VCaP (cell line): Measurements from ENCODE around the gene SCAPER.

Source experiments
- H3K27ac ChIP-seq: fragments of 450-650 bp; 2 replicates; pipeline ENCODE4 v1.5.1; 2017
- TF ChIP-seq, protein P1 (sequence below): fragments of 450-650 bp; conservative IDR thresholded peaks from 2 replicates; pipeline ENCODE4 v1.5.1; 2017; ENCODE audit warnings: mild to moderate bottlenecking, moderate library complexity

The SCAPER gene

DNA sequence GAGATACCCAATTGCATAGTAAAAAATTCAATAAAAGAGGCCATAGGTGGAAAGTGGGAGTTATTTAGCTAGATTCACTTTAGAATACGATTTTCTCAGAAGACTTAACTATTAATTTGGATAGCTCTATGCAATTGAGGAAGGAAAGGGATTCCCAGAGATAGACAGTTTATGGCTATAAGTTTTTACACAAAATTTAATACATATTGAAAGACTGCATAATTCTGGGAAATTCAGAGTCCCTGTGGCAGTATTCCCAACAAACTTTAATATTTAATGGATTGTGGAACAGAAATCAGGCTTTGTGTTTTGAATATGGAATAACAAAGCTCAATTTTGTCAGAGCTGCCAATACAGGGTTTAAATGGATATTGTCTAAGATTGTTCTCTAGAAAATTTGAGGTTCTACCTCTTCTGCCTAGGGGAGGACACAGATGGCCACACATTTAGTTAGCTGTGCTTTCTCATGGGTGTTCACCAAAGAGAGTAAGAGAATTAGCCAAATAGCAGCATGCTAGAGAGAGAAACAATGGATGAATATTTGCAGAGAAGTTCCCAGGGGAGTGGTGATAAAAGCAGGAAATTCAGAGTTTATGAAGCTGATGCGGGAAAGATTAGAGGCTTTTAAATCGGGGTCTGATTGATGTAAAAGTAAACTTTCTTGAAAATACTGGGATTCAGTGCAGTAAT lies 560.1 kb downstream of the SCAPER start:
- H3K27ac ChIP-seq, result no peak overlapping the region
- TF ChIP-seq, protein P1, sequence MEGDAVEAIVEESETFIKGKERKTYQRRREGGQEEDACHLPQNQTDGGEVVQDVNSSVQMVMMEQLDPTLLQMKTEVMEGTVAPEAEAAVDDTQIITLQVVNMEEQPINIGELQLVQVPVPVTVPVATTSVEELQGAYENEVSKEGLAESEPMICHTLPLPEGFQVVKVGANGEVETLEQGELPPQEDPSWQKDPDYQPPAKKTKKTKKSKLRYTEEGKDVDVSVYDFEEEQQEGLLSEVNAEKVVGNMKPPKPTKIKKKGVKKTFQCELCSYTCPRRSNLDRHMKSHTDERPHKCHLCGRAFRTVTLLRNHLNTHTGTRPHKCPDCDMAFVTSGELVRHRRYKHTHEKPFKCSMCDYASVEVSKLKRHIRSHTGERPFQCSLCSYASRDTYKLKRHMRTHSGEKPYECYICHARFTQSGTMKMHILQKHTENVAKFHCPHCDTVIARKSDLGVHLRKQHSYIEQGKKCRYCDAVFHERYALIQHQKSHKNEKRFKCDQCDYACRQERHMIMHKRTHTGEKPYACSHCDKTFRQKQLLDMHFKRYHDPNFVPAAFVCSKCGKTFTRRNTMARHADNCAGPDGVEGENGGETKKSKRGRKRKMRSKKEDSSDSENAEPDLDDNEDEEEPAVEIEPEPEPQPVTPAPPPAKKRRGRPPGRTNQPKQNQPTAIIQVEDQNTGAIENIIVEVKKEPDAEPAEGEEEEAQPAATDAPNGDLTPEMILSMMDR, result no peak

DNA sequence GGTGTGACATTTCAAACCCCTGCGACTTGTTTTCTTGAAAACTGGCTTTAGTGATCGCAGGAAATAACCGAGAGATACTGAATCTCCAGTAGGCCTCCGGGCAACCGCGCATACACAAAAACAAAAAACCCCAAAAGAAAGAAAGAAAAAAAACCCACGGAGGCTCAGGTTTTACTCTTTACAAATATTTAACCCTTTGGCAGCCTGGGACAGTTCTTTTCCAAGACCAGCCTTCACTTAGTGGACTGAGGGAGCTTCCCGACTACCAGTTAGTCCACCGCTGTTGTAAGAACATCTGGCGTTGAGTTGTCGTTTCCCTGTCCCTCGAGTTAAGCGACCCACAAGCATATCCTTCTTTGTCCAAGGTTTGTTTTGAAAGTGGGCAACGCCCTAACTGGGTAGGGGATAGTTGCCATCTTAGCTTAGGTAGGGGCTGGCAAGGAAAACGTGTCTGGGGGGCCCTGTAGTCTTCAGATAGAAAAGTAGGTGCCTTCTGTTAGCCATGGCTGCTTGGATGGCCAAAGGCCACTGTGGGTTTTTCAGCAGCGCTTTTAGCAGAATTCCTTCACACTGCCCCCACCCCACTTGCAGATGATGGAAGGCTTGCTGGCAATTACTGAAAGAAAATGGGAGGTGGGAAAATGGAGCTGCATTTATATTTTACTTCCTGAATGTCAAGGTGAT lies 561.7 kb downstream of the SCAPER start:
- TF ChIP-seq, protein P1, result no peak
- no peak overlapping the region for H3K27ac ChIP-seq

DNA sequence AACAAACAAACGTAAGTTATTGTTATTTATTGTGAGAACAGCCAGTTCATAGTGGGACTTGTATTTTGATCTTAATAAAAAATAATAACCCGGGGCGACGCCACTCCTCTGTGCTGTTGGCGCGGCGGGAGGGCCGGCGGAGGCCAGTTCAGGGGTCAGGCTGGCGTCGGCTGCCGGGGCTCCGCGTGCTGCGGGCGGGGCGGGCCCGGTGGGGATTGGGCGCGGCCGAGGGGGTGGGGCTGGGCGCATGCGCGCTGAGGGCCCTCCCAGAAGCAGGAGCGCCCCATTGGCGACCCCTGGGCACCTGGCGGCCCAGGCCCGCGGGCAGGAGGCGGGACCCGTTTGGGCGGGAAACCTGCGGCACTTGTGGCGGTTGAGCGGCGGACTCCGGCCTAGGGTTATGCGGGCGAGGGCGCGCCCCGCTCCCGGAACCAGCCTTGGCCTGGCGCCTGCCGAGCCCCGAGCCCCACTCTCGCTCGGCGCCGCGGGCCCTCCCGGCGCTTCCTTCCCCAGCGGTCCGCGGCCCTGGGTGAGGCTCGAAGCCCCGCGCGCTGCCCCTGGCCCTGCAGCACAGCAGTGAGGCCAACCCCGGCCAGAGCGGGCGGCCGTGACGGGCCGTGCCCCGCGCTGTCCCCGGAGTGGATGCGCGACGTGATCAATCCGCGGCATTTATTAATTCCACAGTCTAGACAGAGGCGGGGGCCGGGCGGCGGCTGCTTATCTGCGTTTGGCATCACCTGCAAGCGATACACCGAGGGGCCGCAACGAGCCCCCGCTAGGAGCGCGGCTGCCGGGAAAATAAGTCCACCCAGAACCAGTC lies 562.5 kb downstream of the SCAPER start:
- TF ChIP-seq, protein P1, result no peak
- H3K27ac ChIP-seq, result no peak overlapping the region

DNA sequence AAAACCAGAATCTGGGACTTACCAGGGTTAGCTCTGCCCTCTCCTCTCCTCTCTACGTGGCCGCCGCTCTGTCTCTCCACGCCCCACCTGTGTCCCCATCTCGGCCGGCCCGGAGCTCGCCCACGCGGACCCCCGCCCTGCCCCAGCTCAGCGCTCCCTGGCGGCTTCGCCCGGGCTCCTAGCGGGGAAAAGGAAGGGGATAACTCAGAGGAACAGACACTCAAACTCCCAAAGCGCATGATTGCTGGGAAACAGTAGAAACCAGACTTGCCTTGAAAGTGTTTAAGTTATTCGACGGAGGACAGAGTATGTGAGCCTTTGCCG lies 563.1 kb downstream of the SCAPER start:
- TF ChIP-seq, protein P1, result no peak

DNA sequence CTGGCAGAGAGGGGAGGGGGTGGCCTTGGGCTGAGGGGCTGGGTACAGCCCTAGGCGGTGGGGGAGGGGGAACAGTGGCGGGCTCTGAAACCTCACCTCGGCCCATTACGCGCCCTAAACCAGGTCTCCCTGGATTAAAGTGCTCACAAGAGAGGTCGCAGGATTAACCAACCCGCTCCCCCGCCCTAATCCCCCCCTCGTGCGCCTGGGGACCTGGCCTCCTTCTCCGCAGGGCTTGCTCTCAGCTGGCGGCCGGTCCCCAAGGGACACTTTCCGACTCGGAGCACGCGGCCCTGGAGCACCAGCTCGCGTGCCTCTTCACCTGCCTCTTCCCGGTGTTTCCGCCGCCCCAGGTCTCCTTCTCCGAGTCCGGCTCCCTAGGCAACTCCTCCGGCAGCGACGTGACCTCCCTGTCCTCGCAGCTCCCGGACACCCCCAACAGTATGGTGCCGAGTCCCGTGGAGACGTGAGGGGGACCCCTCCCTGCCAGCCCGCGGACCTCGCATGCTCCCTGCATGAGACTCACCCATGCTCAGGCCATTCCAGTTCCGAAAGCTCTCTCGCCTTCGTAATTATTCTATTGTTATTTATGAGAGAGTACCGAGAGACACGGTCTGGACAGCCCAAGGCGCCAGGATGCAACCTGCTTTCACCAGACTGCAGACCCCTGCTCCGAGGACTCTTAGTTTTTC lies 563.6 kb downstream of the SCAPER start:
- H3K27ac ChIP-seq, result no peak overlapping the region
- TF ChIP-seq, protein P1, result no peak

More for the DNA sequence above, 563.1 kb downstream of the SCAPER start:
- no peak overlapping the region for H3K27ac ChIP-seq

DNA sequence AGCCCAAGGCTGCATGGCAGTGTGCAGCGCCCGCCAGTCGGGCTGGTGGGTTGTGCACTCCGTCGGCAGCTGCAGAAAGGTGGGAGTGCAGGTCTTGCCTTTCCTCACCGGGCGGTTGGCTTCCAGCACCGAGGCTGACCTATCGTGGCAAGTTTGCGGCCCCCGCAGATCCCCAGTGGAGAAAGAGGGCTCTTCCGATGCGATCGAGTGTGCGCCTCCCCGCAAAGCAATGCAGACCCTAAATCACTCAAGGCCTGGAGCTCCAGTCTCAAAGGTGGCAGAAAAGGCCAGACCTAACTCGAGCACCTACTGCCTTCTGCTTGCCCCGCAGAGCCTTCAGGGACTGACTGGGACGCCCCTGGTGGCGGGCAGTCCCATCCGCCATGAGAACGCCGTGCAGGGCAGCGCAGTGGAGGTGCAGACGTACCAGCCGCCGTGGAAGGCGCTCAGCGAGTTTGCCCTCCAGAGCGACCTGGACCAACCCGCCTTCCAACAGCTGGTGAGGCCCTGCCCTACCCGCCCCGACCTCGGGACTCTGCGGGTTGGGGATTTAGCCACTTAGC lies 564.3 kb downstream of the SCAPER start:
- no peak overlapping the region for H3K27ac ChIP-seq
- TF ChIP-seq, protein P1, result no peak
